HepG2 (cell line): ENCODE data around the gene AP3D1. TPM values are rescaled to one million over a fixed set of nuclear protein-coding genes. Genes with fewer than 3 reads are reported as not detected.

Experiments
- DMAP1 ChIP-seq: IDR thresholded peaks from 2 replicates; pipeline ENCODE4 v1.6.1; 2016
- GABPA ChIP-seq, 2 experiments: IDR thresholded peaks; 2 replicates each; pipeline ENCODE4 v1.6.1; 2011 to 2016; ENCODE audit warnings: low read depth in 2 of 2, low read length in 1 of 2, missing biosample characterization in 1 of 2, missing genetic modification characterization in 1 of 2
- GFI1 ChIP-seq: sonication (generic); formaldehyde crosslinking; IDR thresholded peaks from 2 replicates; pipeline ENCODE4 v1.5.0; 2020; ENCODE audit warnings: missing genetic modification reagents, mild to moderate bottlenecking, borderline replicate concordance
- GZF1 ChIP-seq: sonication (generic); formaldehyde crosslinking; IDR thresholded peaks from 2 replicates; pipeline ENCODE4 v1.5.1; 2020; ENCODE audit warnings: mild to moderate bottlenecking, missing genetic modification reagents
- MYC ChIP-seq: sonication (generic); formaldehyde crosslinking; IDR thresholded peaks from 2 replicates; pipeline ENCODE4 v1.9.0; 2021; ENCODE audit warnings: missing genetic modification reagents, borderline replicate concordance
- PLRG1 ChIP-seq: fragments of 450-650 bp; conservative IDR thresholded peaks from 2 replicates; pipeline ENCODE4 v1.6.1; 2016
- POLR2A ChIP-seq, 2 experiments: IDR thresholded peaks; 2 replicates each; pipeline ENCODE4 v1.6.1; 2011; ENCODE audit warnings: low read depth in 2 of 2, low read length in 2 of 2, mild to moderate bottlenecking in 1 of 2, moderate library complexity in 1 of 2; ENCODE audit not compliant: insufficient read depth in 1 of 2
- PRPF4 ChIP-seq: fragments of 200-400 bp; formaldehyde crosslinking; IDR thresholded peaks from 2 replicates; pipeline ENCODE4 v1.6.1; 2016; ENCODE audit warnings: low read length, low read depth; ENCODE audit not compliant: poor library complexity, severe bottlenecking
- RFX3 ChIP-seq: IDR thresholded peaks from 2 replicates; pipeline ENCODE4 v1.6.1; 2016; ENCODE audit warnings: missing biosample characterization, missing genetic modification reagents
- SMAD3 ChIP-seq: sonication (generic); formaldehyde crosslinking; IDR thresholded peaks from 2 replicates; pipeline ENCODE4 v1.4.0; 2020; ENCODE audit warnings: missing genetic modification reagents
- SRSF9 ChIP-seq: fragments of 200-400 bp; formaldehyde crosslinking; IDR thresholded peaks from 2 replicates; pipeline ENCODE4 v1.6.1; 2018; ENCODE audit warnings: borderline replicate concordance, mild to moderate bottlenecking, low read depth, low read length; ENCODE audit not compliant: insufficient read depth, poor library complexity, severe bottlenecking
- STAG1 ChIP-seq: sonication (generic); formaldehyde crosslinking; IDR thresholded peaks from 2 replicates; pipeline ENCODE4 v1.4.0; 2020; ENCODE audit warnings: missing genetic modification reagents
- ZNF138 ChIP-seq: sonication (generic); formaldehyde crosslinking; IDR thresholded peaks from 2 replicates; pipeline ENCODE4 v1.5.0; 2020; ENCODE audit warnings: mild to moderate bottlenecking, low read depth, missing genetic modification reagents
- ZNF263 ChIP-seq: sonication (generic); formaldehyde crosslinking; IDR thresholded peaks from 2 replicates; pipeline ENCODE4 v1.4.0; 2020; ENCODE audit warnings: missing genetic modification reagents
- ZNF264 ChIP-seq: sonication (generic); formaldehyde crosslinking; IDR thresholded peaks from 2 replicates; pipeline ENCODE4 v1.4.0; 2020; ENCODE audit warnings: missing genetic modification reagents
- ZNF33B ChIP-seq: sonication (generic); formaldehyde crosslinking; IDR thresholded peaks from 2 replicates; pipeline ENCODE4 v1.5.1; 2020; ENCODE audit warnings: mild to moderate bottlenecking, missing genetic modification reagents
- ZNF670 ChIP-seq: sonication (generic); formaldehyde crosslinking; IDR thresholded peaks from 2 replicates; pipeline ENCODE4 v1.8.0; 2022; ENCODE audit warnings: mild to moderate bottlenecking, missing genetic modification reagents, borderline replicate concordance
- ZNF768 ChIP-seq: sonication (generic); formaldehyde crosslinking; IDR thresholded peaks from 2 replicates; pipeline ENCODE4 v1.4.0; 2020; ENCODE audit warnings: missing genetic modification reagents
- ZSCAN12 ChIP-seq: sonication (generic); formaldehyde crosslinking; IDR thresholded peaks from 2 replicates; pipeline ENCODE4 v1.9.0; 2021; ENCODE audit warnings: mild to moderate bottlenecking, missing genetic modification reagents
- polyA plus RNA-seq, 8 experiments: library from polyadenylated mRNA; depleted of rRNA in 3 of 8; stranded (reverse) in 7 of 8; unstranded in 1 of 8; fragments of >200 nt; fragmentation: Illumina TruSeq in 4 of 8; extraction: Trizol in 4 of 8; gene quantifications; 2 replicates each; pipeline versions ENCODE4 v1.2.1 to v1.2.3, GENCODE V29; 2011 to 2016; ENCODE audit warnings: low read depth in 4 of 8, missing spikeins in 1 of 8, mixed read lengths in 1 of 8; ENCODE audit not compliant: insufficient read depth in 1 of 8
- total RNA-seq, 5 experiments: library from RNA; depleted of rRNA; stranded (reverse); fragments of >200 nt; fragmentation: Illumina TruSeq; extraction: Trizol; gene quantifications; 2 replicates each; pipeline ENCODE4 v1.2.3, GENCODE V29; 2016; ENCODE audit warnings: low read depth in 1 of 5
- TF ChIP-seq, protein P1 (sequence below): fragments of 450-650 bp; IDR thresholded peaks from 2 replicates; pipeline ENCODE4 v1.6.1; 2017
- TF ChIP-seq, protein P2 (sequence below): sonication (generic); formaldehyde crosslinking; IDR thresholded peaks from 2 replicates; pipeline ENCODE4 v1.4.0; 2020; ENCODE audit warnings: mild to moderate bottlenecking, missing genetic modification reagents
- TF ChIP-seq, protein P3 (sequence below): sonication (generic); formaldehyde crosslinking; IDR thresholded peaks from 2 replicates; pipeline ENCODE4 v1.4.0; 2020; ENCODE audit warnings: missing genetic modification reagents, mild to moderate bottlenecking, borderline replicate concordance

AP3D1 gene
- total and polyA plus RNA-seq, 2 of the 13 experiments (the other 11 are each of a cell fraction or from before 2014, with no cell fraction given), result 68.0 to 82.6 TPM

DNA sequence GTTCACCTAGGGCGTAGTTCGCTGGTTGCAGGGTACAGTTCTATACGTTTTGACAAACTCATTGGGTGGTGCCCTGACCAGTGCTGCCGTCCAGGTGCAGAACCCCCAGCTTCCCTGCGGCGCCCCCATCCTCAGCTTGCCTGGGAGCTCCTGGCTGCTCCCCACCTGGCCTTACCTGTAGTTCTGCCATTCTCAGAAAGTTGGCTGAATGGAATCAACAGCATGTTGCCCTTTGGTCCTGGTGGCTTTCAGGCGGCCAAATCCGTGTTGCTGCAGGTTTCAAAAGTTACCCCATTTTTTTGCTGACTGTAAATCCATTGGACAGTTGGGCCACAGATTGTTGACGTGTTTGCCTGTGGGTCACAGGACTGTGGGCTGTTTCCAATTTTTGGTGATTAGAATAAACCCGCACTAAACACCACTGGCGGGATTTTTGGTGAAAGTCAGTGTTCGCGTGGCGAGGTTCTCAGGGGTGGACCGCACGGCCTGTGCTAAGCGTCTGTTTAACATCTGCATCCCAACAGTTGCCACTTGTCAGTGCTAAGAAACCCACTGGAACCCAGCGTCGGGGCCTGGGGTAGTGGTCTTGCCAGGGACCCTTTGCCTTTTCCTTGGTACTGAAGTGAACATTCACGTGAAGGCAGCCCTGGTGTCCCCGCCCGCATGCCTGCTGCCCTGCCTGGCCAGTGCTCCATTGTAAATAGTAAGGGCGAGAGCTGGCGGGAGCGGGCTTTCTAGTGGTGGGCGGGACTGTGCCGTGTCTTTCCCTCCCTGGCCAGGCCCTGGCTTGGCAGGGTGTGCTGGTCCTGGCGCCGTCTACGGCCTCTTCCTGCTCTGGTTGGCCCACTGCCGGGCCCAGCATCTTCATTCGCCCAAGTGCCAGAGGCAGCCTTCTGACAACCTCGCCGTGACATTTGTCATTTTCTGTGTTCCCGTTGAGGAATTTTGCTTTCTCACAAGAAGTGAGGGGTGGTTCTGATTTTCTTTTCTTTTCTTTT, 15.7 kb upstream of the AP3D1 start (continued):
- TF ChIP-seq RFX3 (CRISPR knock-in tag) (no peak), ZNF264 (CRISPR knock-in tag) (peak; percentile 48; the same call in 1 of the 2 replicates), ZNF670 (CRISPR knock-in tag) (peak; percentile 62; the same call in 1 of the 2 replicates), ZSCAN12 (CRISPR knock-in tag) (no peak), STAG1 (CRISPR knock-in tag) (peak; percentile 21; the same call in 1 of the 2 replicates), MYC (CRISPR knock-in tag) (0 out of 2 replicates have a peak, but pooled peaks have one; percentile 56), GZF1 (CRISPR knock-in tag) (no peak), DMAP1 (CRISPR knock-in tag) (peak; percentile 40), ZNF33B (CRISPR knock-in tag) (no peak), ZNF768 (no peak), GFI1 (CRISPR knock-in tag) (peak; percentile 36; the same call in 1 of the 2 replicates), ZNF138 (no peak), PRPF4 (no peak), GABPA (IDR thresholded peaks at IDR 0.05; ENCODE audit: low read depth, low read length) (no peak), GABPA (CRISPR knock-in tag; IDR thresholded peaks at IDR 0.05; ENCODE audit: low read depth) (no peak), PLRG1 (no peak), ZNF263 (CRISPR knock-in tag) (peak; percentile 63; the same call in 1 of the 2 replicates), SMAD3 (CRISPR knock-in tag) (no peak), POLR2A (IDR thresholded peaks at IDR 0.05; ENCODE audit: insufficient read depth in 1 of 2, low read depth in 2 of 2, low read length in 2 of 2) (peak; percentile 60 to 63; a peak in 3 of 4 replicates), SRSF9 (no peak)
- TF ChIP-seq, protein P1, sequence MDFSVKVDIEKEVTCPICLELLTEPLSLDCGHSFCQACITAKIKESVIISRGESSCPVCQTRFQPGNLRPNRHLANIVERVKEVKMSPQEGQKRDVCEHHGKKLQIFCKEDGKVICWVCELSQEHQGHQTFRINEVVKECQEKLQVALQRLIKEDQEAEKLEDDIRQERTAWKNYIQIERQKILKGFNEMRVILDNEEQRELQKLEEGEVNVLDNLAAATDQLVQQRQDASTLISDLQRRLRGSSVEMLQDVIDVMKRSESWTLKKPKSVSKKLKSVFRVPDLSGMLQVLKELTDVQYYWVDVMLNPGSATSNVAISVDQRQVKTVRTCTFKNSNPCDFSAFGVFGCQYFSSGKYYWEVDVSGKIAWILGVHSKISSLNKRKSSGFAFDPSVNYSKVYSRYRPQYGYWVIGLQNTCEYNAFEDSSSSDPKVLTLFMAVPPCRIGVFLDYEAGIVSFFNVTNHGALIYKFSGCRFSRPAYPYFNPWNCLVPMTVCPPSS, result no peak
- TF ChIP-seq, protein P2, sequence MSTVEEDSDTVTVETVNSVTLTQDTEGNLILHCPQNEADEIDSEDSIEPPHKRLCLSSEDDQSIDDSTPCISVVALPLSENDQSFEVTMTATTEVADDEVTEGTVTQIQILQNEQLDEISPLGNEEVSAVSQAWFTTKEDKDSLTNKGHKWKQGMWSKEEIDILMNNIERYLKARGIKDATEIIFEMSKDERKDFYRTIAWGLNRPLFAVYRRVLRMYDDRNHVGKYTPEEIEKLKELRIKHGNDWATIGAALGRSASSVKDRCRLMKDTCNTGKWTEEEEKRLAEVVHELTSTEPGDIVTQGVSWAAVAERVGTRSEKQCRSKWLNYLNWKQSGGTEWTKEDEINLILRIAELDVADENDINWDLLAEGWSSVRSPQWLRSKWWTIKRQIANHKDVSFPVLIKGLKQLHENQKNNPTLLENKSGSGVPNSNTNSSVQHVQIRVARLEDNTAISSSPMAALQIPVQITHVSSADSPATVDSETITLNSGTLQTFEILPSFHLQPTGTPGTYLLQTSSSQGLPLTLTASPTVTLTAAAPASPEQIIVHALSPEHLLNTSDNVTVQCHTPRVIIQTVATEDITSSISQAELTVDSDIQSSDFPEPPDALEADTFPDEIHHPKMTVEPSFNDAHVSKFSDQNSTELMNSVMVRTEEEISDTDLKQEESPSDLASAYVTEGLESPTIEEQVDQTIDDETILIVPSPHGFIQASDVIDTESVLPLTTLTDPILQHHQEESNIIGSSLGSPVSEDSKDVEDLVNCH (CRISPR knock-in tag), result no peak
- TF ChIP-seq, protein P3, sequence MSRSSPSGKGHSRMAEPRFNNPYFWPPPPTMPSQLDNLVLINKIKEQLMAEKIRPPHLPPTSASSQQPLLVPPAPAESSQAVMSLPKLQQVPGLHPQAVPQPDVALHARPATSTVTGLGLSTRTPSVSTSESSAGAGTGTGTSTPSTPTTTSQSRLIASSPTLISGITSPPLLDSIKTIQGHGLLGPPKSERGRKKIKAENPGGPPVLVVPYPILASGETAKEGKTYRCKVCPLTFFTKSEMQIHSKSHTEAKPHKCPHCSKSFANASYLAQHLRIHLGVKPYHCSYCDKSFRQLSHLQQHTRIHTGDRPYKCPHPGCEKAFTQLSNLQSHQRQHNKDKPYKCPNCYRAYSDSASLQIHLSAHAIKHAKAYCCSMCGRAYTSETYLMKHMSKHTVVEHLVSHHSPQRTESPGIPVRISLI (CRISPR knock-in tag), result no peak
